Adrenal gland (tissue), 12 donors: ENCODE measurements around the gene OSBPL9. TPM values are rescaled to one million over a fixed set of nuclear protein-coding genes. Genes with fewer than 3 reads are reported as not detected.

ENCODE experiments used
- DNase-seq, 7 donors: peaks; one replicate each; pipeline ENCODE4 v3.0.0-alpha.2; 2019 to 2020
- H3K27ac ChIP-seq, 5 donors: fragments of 200-600 bp; sonication (generic) in 4 of 5; 1 replicate in 3 of 5; 2 replicates in 2 of 5; pipeline versions ENCODE4 v1.5.1 to v1.8.0; 2016 to 2020; ENCODE audit warnings: mild to moderate bottlenecking in 1 of 5
- H3K27me3 ChIP-seq: fragments of 200-600 bp; 2 replicates; pipeline ENCODE4 v1.8.0; 2021
- H3K36me3 ChIP-seq, 2 donors: fragments of 200-600 bp; replicated peaks in 1 of 2; 1 replicate in 1 of 2; 2 replicates in 1 of 2; pipeline versions ENCODE4 v1.5.1 to v1.8.0; 2018 to 2022
- H3K4me1 ChIP-seq, 2 donors: fragments of 200-600 bp; replicated peaks in 1 of 2; 1 replicate in 1 of 2; 2 replicates in 1 of 2; pipeline versions ENCODE4 v1.5.1 to v1.8.0; 2018 to 2021
- H3K4me3 ChIP-seq, 4 donors: fragments of 200-600 bp; sonication (generic) in 3 of 4; one replicate each; pipeline ENCODE4 v1.5.1; 2016 to 2018
- H3K9me3 ChIP-seq, 3 donors: fragments of 200-600 bp; sonication (generic) in 1 of 3; replicated peaks in 1 of 3; 1 replicate in 2 of 3; 2 replicates in 1 of 3; pipeline versions ENCODE4 v1.5.1 to v1.8.0; 2016 to 2021
- POLR2A ChIP-seq, 2 donors: fragments of 450-650 bp; IDR thresholded peaks; one replicate each; pipeline ENCODE4 v1.6.1; 2017; ENCODE audit warnings: antibody characterized with exemption in 2 of 2, mild to moderate bottlenecking in 2 of 2, moderate library complexity in 1 of 2
- WGBS, 4 donors: extraction: QIAGEN DNeasy Blood & Tissue Kit in 2 of 4; methylation state at CpG; one replicate each; pipeline versions ENCODE4 v1.1.5 to v1.1.7; 2013 to 2017; 5-methylcytosine and 5-hydroxymethylcytosine counted together
- intact Hi-C, 2 donors: fragments of 100-400 bp; cut with DNase I; formaldehyde crosslinking; loops; one replicate each; pipeline versions ENCODE4 v1.14.1 to v1.15.0; 2022 to 2023
- polyA plus RNA-seq, 3 donors: library from polyadenylated mRNA; stranded (reverse); fragments of 200-250 nt in 2 of 3; fragments of 350-450 nt in 1 of 3; fragmentation: Illumina TruSeq in 1 of 3; extraction: RNeasy Lipid Tissue Mini Kit (QIAGEN cat#74804) in 1 of 3; gene quantifications; one replicate each; pipeline ENCODE4 v1.2.3, GENCODE V29; 2013 to 2014
- total RNA-seq, 9 donors: library from RNA; depleted of rRNA in 4 of 9; stranded (reverse); fragments of >200 nt in 4 of 9; fragments of 120-200 nt in 1 of 9; fragmentation: NEBNext Ultra II Directional in 1 of 9; extraction: Animal tissue kit (Norgen Biotek cat#: 25700) in 1 of 9; gene quantifications; one replicate each; pipeline versions ENCODE4 v1.1.0 to v1.2.4, GENCODE V29; 2013 to 2023
- TF ChIP-seq, protein P1 (sequence below), 6 experiments: fragments of 450-650 bp in 4 of 6; fragments of 200-600 bp in 2 of 6; sonication (generic) in 1 of 6; IDR thresholded peaks; 1 replicate in 5 of 6; 2 replicates in 1 of 6; pipeline versions ENCODE4 v1.5.1 to v1.8.0; 2016 to 2021; ENCODE audit warnings: antibody characterized with exemption in 6 of 6, mild to moderate bottlenecking in 2 of 6, moderate library complexity in 1 of 6
- donor health status: healthy with polysubstance abuse.
- donor health status: Bipolar disorder and iron deficiency.
- donor health status: DM: yes; HTN: yes; CAD: no.
- donor health status: DM: no; HTN: no; CAD: no.
- donor health status: DM: no; HTN: no; CAD: no.
- donor health status: DM: yes; HTN: yes; CAD: no.

OSBPL9 gene
- total and polyA plus RNA-seq, 12 donors = 61.9 to 180 (median 87.3) TPM

DNA sequence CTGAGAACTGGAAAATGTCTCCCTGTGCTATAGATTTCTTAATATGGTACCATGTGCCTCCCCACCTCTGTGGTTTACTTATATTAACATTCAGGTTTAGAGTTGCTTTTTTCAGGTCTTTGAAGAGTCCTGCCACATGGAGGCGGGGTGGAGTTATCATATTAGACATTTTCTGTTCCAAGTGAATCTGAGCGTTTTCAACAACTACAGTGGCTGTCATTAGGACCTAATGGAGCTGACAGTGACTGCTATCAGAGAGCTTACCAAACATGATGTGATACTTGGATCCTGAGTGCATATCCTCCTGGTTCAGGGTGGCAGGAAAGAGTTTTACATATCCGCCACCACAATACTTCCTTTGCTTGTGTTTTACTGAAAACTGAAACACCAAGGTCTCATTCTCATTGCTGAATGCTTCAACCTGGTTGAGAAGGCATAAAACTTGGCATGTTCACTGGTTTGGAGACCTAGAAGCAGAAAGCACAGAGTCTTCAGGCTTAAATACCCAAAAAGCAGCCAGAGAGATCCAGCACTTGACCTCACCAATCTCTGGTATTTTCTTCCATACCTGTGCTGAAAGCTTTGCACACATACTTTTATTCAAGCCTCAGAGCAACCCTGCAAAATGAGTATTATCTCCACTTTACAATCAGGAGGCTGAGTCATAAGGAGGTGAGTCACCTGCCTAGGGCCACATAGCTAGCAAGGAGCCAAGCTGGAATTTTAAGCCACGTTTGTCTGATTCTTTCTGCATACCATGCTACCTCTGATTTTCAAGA lies 47.4 kb upstream of the OSBPL9 start:
- Histone ChIP-seq H3K4me1 (peaks cover 27 to 35% of the 10 kb centered on the region in 2 donors), H3K36me3 (no peaks in the 10 kb centered on the region), H3K9me3 (no peaks in the 10 kb centered on the region), H3K27ac (peak overlapping the region in 4 of 5 donors; percentile 10 to 69 (median 66)), H3K4me3 (no peak overlapping the region), H3K27me3 (no peaks in the 10 kb centered on the region)
- intact Hi-C loops = no loop called here
- WGBS, 4 donors = 23 to 38% (median 34%) methylated on average over 4 of the region's 4 CpGs
- TF ChIP-seq, protein P1, sequence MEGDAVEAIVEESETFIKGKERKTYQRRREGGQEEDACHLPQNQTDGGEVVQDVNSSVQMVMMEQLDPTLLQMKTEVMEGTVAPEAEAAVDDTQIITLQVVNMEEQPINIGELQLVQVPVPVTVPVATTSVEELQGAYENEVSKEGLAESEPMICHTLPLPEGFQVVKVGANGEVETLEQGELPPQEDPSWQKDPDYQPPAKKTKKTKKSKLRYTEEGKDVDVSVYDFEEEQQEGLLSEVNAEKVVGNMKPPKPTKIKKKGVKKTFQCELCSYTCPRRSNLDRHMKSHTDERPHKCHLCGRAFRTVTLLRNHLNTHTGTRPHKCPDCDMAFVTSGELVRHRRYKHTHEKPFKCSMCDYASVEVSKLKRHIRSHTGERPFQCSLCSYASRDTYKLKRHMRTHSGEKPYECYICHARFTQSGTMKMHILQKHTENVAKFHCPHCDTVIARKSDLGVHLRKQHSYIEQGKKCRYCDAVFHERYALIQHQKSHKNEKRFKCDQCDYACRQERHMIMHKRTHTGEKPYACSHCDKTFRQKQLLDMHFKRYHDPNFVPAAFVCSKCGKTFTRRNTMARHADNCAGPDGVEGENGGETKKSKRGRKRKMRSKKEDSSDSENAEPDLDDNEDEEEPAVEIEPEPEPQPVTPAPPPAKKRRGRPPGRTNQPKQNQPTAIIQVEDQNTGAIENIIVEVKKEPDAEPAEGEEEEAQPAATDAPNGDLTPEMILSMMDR (IDR thresholded peaks at IDR 0.05) = peak in 1 of 6 experiments; percentile 27
- peak in 1 of 2 donors; percentile 13 for TF ChIP-seq POLR2A (IDR thresholded peaks at IDR 0.05)
- DNase-seq = peak; percentile 38 to 70 (median 55)

DNA sequence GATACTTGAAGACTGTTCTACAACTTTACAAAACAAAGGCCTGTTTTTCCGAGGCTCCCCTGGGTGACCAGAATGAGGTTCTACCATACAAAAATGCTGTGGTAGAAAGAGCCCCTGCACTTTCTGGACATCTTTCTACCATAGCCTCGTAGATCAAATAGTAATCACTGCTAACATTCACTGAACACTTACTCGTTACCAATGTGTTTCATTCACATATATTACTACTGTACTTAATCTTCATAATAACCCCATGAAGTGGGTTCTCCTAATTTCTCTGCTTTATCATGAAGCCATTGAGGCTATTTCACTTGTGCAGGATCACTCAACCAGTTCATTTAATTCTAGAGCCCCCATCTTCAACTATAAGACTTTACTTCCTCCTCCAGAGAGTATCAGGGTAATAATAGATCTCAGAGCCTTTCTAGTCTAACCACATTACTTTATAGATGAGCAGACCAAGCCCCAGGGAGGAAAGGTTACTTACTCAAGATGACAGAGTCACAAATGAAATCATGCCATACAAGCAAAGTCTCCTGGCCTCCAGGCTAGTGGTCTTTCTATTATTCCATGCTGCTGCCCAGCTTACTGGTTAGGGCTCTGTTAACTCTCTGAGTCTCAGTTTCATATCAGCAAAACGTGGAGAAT lies 46.7 kb upstream of the OSBPL9 start:
- DNase-seq = no peak
- no peak for TF ChIP-seq POLR2A (IDR thresholded peaks at IDR 0.05)
- TF ChIP-seq, protein P1 (IDR thresholded peaks at IDR 0.05) = no peak

DNA sequence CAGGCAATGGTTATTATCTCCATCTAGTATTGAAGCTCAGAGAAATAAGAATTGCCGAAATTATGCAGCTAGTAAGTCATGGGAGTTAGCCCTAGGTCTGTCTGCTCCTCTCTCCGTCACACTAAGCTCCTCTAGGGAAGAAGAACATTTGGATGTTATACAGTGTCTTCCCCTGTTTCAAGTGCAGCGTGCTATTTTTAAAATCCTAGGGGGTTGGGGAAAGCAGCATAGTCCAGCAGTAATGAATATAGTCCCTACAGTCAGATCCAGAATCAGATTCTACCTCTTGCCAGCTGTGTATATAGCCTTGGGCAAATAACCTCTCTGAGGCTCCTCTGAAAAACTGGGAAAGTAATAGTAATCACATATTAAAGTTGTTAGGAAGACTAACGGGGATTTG lies 44.5 kb upstream of the OSBPL9 start:
- WGBS, 4 donors = 85 to 92% (median 89%) methylated on average over 4 of the region's 4 CpGs
- H3K4me1 ChIP-seq = peaks cover 27 to 35% of the 10 kb centered on the region in 2 donors
- H3K27ac ChIP-seq = no peak overlapping the region
- no peaks in the 10 kb centered on the region for H3K9me3 ChIP-seq
- H3K36me3 ChIP-seq = no peaks in the 10 kb centered on the region
- intact Hi-C loops = no loop called here
- no peaks in the 10 kb centered on the region for H3K27me3 ChIP-seq
- TF ChIP-seq, protein P1 (IDR thresholded peaks at IDR 0.05) = no peak
- no peak overlapping the region for H3K4me3 ChIP-seq
- no peak for DNase-seq

More for the DNA sequence above, 46.7 kb upstream of the OSBPL9 start:
- Histone ChIP-seq H3K27ac (peak overlapping the region in 4 of 5 donors; percentile 10 to 69 (median 66)), H3K4me1 (peaks cover 27 to 35% of the 10 kb centered on the region in 2 donors), H3K27me3 (no peaks in the 10 kb centered on the region), H3K36me3 (no peaks in the 10 kb centered on the region), H3K4me3 (no peak overlapping the region), H3K9me3 (no peaks in the 10 kb centered on the region)
- intact Hi-C loops = no loop called here
- WGBS, 4 donors = 45 to 61% (median 59%) methylated on average over 4 of the region's 4 CpGs

DNA sequence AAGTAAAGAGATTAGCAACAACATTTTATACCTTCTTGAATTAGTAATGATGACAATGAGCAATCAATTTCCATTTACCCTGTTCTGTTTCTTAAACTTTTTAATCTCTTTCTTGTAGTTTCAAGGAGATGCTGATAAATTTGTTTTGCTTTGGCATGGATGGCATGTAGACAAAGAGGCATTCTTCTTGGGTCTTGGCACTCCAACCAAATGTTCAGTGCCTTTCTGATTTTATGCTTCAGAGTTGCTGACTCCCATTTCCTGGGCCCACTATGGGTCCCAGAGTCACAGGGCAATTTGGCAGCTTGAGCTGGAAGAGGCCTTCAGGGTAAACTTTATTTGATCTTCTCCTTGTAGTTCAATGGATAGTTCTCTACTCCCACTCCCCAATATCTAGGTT lies 42.1 kb upstream of the OSBPL9 start:
- Histone ChIP-seq H3K27ac (no peak overlapping the region), H3K4me1 (peaks cover 7 to 16% of the 10 kb centered on the region in 2 donors), H3K4me3 (no peak overlapping the region), H3K9me3 (no peaks in the 10 kb centered on the region), H3K27me3 (no peaks in the 10 kb centered on the region), H3K36me3 (no peaks in the 10 kb centered on the region)
- DNase-seq = no peak
- intact Hi-C loops = no loop called here
- TF ChIP-seq POLR2A (IDR thresholded peaks at IDR 0.05) = no peak
- TF ChIP-seq, protein P1 (IDR thresholded peaks at IDR 0.05) = no peak
